PC-9 (cell line): Measurements from ENCODE around the gene WDR48. TPM values are rescaled to one million over a fixed set of nuclear protein-coding genes. Genes with fewer than 3 reads are reported as not detected.

Experiments used
- BruUV-seq: library from RNA; stranded (reverse); fragments of 400-500 nt; replicated peaks from 2 replicates; lab custom pipeline; 2021; lab: Mats Ljungman, UMichigan
- CTCF ChIA-PET: fragments of 300-600 bp; sonication (Branson Sonifier 250); formaldehyde crosslinking; loops from one replicate; lab custom pipeline; 2022; ENCODE audit warnings: antibody characterized with exemption; lab: Charles Lee
- POLR2A ChIA-PET: fragments of 300-600 bp; sonication (Branson Sonifier 250); formaldehyde crosslinking; loops from one replicate; lab custom pipeline; 2022; ENCODE audit warnings: antibody characterized with exemption; ENCODE audit not compliant: unreplicated experiment; lab: Charles Lee
- DNase-seq, 2 experiments: peaks; one replicate each; pipeline versions ENCODE4 v3.0.0 to v3.0.0-alpha.2; 2015 to 2022; ENCODE audit warnings: mixed read lengths in 1 of 2
- H2AFZ ChIP-seq: fragments of 200-600 bp; sonication (generic); 2 replicates; pipeline ENCODE4 v1.8.1; 2017; ENCODE audit warnings: antibody characterized with exemption
- H3F3A ChIP-seq: fragments of 200-600 bp; sonication (generic); 2 replicates; pipeline ENCODE4 v1.8.1; 2017; ENCODE audit warnings: antibody characterized with exemption, mild to moderate bottlenecking, low read depth; ENCODE audit not compliant: insufficient read depth
- H3K27ac ChIP-seq: fragments of 200-600 bp; sonication (generic); 2 replicates; pipeline ENCODE4 v1.6.1; 2016; ENCODE audit warnings: mixed run types
- H3K27me3 ChIP-seq: fragments of 200-600 bp; sonication (generic); 2 replicates; pipeline ENCODE4 v1.6.1; 2016; ENCODE audit warnings: low read depth, mixed run types; ENCODE audit not compliant: insufficient read depth
- H3K36me3 ChIP-seq: fragments of 200-600 bp; sonication (generic); 2 replicates; pipeline ENCODE4 v1.6.1; 2016; ENCODE audit warnings: low read depth, mixed run types
- H3K4me1 ChIP-seq: fragments of 200-600 bp; sonication (generic); replicated peaks from 2 replicates; pipeline ENCODE4 v1.6.1; 2016; ENCODE audit warnings: mixed run types; ENCODE audit not compliant: insufficient read depth
- H3K4me2 ChIP-seq: fragments of 200-600 bp; sonication (generic); 2 replicates; pipeline ENCODE4 v1.6.1; 2017; ENCODE audit warnings: mixed run types
- H3K4me3 ChIP-seq: fragments of 200-600 bp; sonication (generic); 2 replicates; pipeline ENCODE4 v1.6.1; 2016; ENCODE audit warnings: mixed run types
- H3K79me2 ChIP-seq: fragments of 200-600 bp; sonication (generic); 2 replicates; pipeline ENCODE4 v1.6.1; 2017; ENCODE audit warnings: low read depth, mixed run types
- H3K9me2 ChIP-seq: fragments of 200-600 bp; sonication (generic); 2 replicates; pipeline ENCODE4 v1.8.1; 2017; ENCODE audit warnings: mild to moderate bottlenecking; ENCODE audit not compliant: insufficient read depth
- H3K9me3 ChIP-seq: fragments of 200-600 bp; sonication (generic); 2 replicates; pipeline ENCODE4 v1.8.1; 2016; ENCODE audit warnings: low read depth; ENCODE audit not compliant: insufficient read depth
- H4K20me1 ChIP-seq: fragments of 200-600 bp; sonication (generic); 2 replicates; pipeline ENCODE4 v1.8.1; 2017; ENCODE audit not compliant: insufficient read depth
- CTCF ChIP-seq: fragments of 200-600 bp; sonication (generic); conservative IDR thresholded peaks from 2 replicates; pipeline ENCODE4 v1.6.1; 2017; ENCODE audit warnings: mixed run types, antibody characterized with exemption, mild to moderate bottlenecking, moderate library complexity
- EZH2 ChIP-seq: fragments of 200-600 bp; sonication (generic); IDR thresholded peaks from 2 replicates; pipeline ENCODE4 v1.8.0; 2017; ENCODE audit warnings: antibody characterized with exemption, low read depth
- intact Hi-C: fragments of 100-400 bp; cut with micrococcal nuclease; formaldehyde crosslinking; loops from one replicate; pipeline ENCODE4 v1.10.0; 2022; ENCODE audit not compliant: unreplicated experiment
- total RNA-seq: library from RNA; stranded (reverse); gene quantifications from 2 replicates; pipeline ENCODE4 v1.2.3, GENCODE V29; 2021

The WDR48 gene
- total RNA-seq, 1 experiment from 2014 or later = 31.2 TPM

- DNase-seq = no peak
- CTCF ChIA-PET = no interaction called here
- intact Hi-C loops = no loop called here
- Histone ChIP-seq H2AFZ (no peak overlapping the region), H3F3A (0 out of 2 replicates have a peak, but pooled peaks cover 3% of the 10 kb centered on the region), H3K27ac (no peak overlapping the region), H4K20me1 (no peaks in the 10 kb centered on the region; the same call in 1 of the 2 replicates), H3K79me2 (no peaks in the 10 kb centered on the region), H3K4me1 (no peaks in the 10 kb centered on the region), H3K4me2 (no peak overlapping the region), H3K27me3 (no peaks in the 10 kb centered on the region), H3K4me3 (no peak overlapping the region), H3K36me3 (peaks cover 3% of the 10 kb centered on the region; the same call in 1 of the 2 replicates), H3K9me2 (no peaks in the 10 kb centered on the region), H3K9me3 (no peaks in the 10 kb centered on the region)
- BruUV-seq = no TSS peak
- TF ChIP-seq EZH2 (no peak), CTCF (no peak)
- POLR2A ChIA-PET = no interaction called here
Observed at GRCh38 chr3:39080026-39080425, 28.2 kb downstream of the WDR48 start.

GRCh38 chr3:39082666-39083313 is 31.0 kb downstream of the WDR48 start:
- Histone ChIP-seq H3K4me1 (no peaks in the 10 kb centered on the region), H3F3A (no peaks in the 10 kb centered on the region), H2AFZ (no peak overlapping the region), H3K79me2 (no peaks in the 10 kb centered on the region), H3K4me2 (no peak overlapping the region), H3K4me3 (no peak overlapping the region), H3K36me3 (no peaks in the 10 kb centered on the region), H3K27me3 (no peaks in the 10 kb centered on the region), H3K27ac (no peak overlapping the region), H4K20me1 (no peaks in the 10 kb centered on the region; the same call in 1 of the 2 replicates), H3K9me3 (no peaks in the 10 kb centered on the region), H3K9me2 (no peaks in the 10 kb centered on the region)
- no TSS peak for BruUV-seq
- intact Hi-C loops = no loop called here
- DNase-seq = no peak
- ChIA-PET POLR2A (no interaction called here), CTCF (no interaction called here)
- TF ChIP-seq EZH2 (no peak), CTCF (no peak)

- no peaks in the 10 kb centered on the region for H3K4me1 ChIP-seq
- ChIA-PET POLR2A (no interaction called here), CTCF (interaction anchor here (0.6 kb wide), 1 partner anchor 61 kb away, joined by 5 read pairs; no protein-coding TSS in a partner anchor)
- no peak for DNase-seq
- H4K20me1 ChIP-seq = no peaks in the 10 kb centered on the region; the same call in 1 of the 2 replicates
- H3K9me2 ChIP-seq = no peaks in the 10 kb centered on the region
- no peak overlapping the region for H3K4me3 ChIP-seq
- BruUV-seq = no TSS peak
- H3K36me3 ChIP-seq = no peaks in the 10 kb centered on the region; the same call in 1 of the 2 replicates
- no peak overlapping the region for H2AFZ ChIP-seq
- no peak overlapping the region for H3K4me2 ChIP-seq
- H3K27ac ChIP-seq = no peak overlapping the region
- H3K27me3 ChIP-seq = no peaks in the 10 kb centered on the region
- H3F3A ChIP-seq = no peaks in the 10 kb centered on the region
- no peak for TF ChIP-seq CTCF
- intact Hi-C loops = no loop called here
- no peaks in the 10 kb centered on the region for H3K79me2 ChIP-seq
- no peaks in the 10 kb centered on the region for H3K9me3 ChIP-seq
Observed at GRCh38 chr3:39086144-39086543, 34.3 kb downstream of the WDR48 start.
